ENCODE results near the gene CACNA1B. TPM values are rescaled to one million over a fixed set of nuclear protein-coding genes. Genes with fewer than 3 reads are reported as not detected.
"Not testable (repeated sequence)": the region's sequence is repeated elsewhere in the genome, so short reads cannot be mapped to it uniquely, and the experiment has no call there.

Gene CACNA1B
- total RNA-seq, 1 donor from 2014 or later: 0.02 TPM

GRCh38 chr9:138112791-138113600, 235.4 kb downstream of the CACNA1B start:
- intact Hi-C loops (cut with micrococcal nuclease): no loop called here
- Mint-ChIP-seq H3K27ac (no peak overlapping the region), H3K4me3 (ENCODE audit: low read depth) (no peak overlapping the region), H3K4me1 (ENCODE audit: low read depth) (no peaks in the 10 kb centered on the region), H3K36me3 (ENCODE audit: low read depth) (no peaks in the 10 kb centered on the region), H3K27me3 (ENCODE audit: low read depth) (no peaks in the 10 kb centered on the region), H3K9me3 (no peaks in the 10 kb centered on the region)
- DNase-seq (ENCODE audit: low spot score): no peak

DNA sequence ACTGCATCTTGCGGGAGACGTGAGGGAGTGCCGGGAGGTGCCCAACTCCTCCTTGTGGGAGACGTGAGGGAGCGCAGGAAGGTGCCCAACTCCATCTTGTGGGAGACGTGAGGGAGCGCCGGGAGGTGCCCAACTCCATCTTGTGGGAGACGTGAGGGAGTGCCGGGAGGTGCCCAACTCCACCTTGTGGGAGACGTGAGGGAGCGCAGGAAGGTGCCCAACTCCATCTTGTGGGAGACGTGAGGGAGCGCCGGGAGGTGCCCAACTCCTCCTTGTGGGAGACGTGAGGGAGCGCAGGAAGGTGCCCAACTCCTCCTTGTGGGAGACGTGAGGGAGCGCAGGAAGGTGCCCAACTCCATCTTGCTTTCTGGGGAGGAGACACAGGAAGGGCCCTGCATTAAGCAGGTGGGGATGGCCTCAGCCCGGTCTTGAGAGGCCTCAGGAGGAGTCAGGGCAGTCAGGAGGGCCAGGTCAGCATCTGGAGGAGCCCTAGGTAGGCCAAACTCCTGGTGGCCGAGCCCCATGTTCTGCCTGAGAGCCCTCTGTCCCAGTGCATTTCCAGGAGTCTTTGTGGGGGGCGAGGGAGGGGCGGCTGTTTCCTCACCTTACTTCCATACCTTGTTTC, 236.2 kb downstream of the CACNA1B start:
- H3K4me1 Mint-ChIP-seq (ENCODE audit: low read depth); H3K4me3 Mint-ChIP-seq (ENCODE audit: low read depth); H3K27me3 Mint-ChIP-seq (ENCODE audit: low read depth); intact Hi-C loops (cut with micrococcal nuclease); H3K27ac Mint-ChIP-seq; H3K9me3 Mint-ChIP-seq; H3K36me3 Mint-ChIP-seq (ENCODE audit: low read depth); DNase-seq (ENCODE audit: low spot score): not testable (repeated sequence)

- intact Hi-C loops (cut with micrococcal nuclease): no loop called here
- Mint-ChIP-seq H3K27ac (no peak overlapping the region), H3K4me1 (ENCODE audit: low read depth) (no peaks in the 10 kb centered on the region), H3K36me3 (ENCODE audit: low read depth) (no peaks in the 10 kb centered on the region), H3K9me3 (no peaks in the 10 kb centered on the region), H3K27me3 (ENCODE audit: low read depth) (no peaks in the 10 kb centered on the region), H3K4me3 (ENCODE audit: low read depth) (no peak overlapping the region)
- no peak for DNase-seq (ENCODE audit: low spot score)
Measured at GRCh38 chr9:138114501-138115245, 237.1 kb downstream of the CACNA1B start.

DNA sequence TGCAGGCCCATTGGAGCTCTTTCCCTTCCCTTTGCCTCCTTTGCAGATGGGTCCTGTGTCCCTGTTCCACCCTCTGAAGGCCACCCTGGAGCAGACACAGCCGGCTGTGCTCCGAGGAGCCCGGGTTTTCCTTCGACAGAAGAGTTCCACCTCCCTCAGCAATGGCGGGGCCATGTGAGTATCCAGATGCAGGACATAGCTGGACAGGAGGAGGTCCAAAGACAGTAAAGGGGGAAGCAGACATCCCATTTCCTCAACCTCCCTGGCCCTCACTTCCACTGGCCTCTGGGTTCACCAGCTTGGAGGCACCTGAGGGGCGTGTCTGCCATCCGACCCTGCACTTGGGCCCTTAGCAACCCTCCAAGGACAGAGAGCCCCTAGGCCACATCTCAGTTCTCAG, 237.9 kb downstream of the CACNA1B start:
- Mint-ChIP-seq H3K9me3 (no peaks in the 10 kb centered on the region), H3K27me3 (ENCODE audit: low read depth) (no peaks in the 10 kb centered on the region), H3K4me3 (ENCODE audit: low read depth) (no peak overlapping the region), H3K4me1 (ENCODE audit: low read depth) (no peaks in the 10 kb centered on the region), H3K27ac (no peak overlapping the region), H3K36me3 (ENCODE audit: low read depth) (no peaks in the 10 kb centered on the region)
- intact Hi-C loops (cut with micrococcal nuclease): no loop called here
- no peak for DNase-seq (ENCODE audit: low spot score)

GRCh38 chr9:138116521-138116920, 238.9 kb downstream of the CACNA1B start:
- Mint-ChIP-seq H3K36me3 (ENCODE audit: low read depth) (no peaks in the 10 kb centered on the region), H3K9me3 (no peaks in the 10 kb centered on the region), H3K27me3 (ENCODE audit: low read depth) (no peaks in the 10 kb centered on the region), H3K27ac (no peak overlapping the region), H3K4me1 (ENCODE audit: low read depth) (no peaks in the 10 kb centered on the region), H3K4me3 (ENCODE audit: low read depth) (no peak overlapping the region)
- intact Hi-C loops (cut with micrococcal nuclease): no loop called here
- no peak for DNase-seq (ENCODE audit: low spot score)

GRCh38 chr9:138117101-138117750, 239.6 kb downstream of the CACNA1B start:
- Mint-ChIP-seq H3K9me3 (no peaks in the 10 kb centered on the region), H3K4me3 (ENCODE audit: low read depth) (no peak overlapping the region), H3K27me3 (ENCODE audit: low read depth) (no peaks in the 10 kb centered on the region), H3K36me3 (ENCODE audit: low read depth) (no peaks in the 10 kb centered on the region), H3K4me1 (ENCODE audit: low read depth) (no peaks in the 10 kb centered on the region), H3K27ac (no peak overlapping the region)
- no peak for DNase-seq (ENCODE audit: low spot score)
- intact Hi-C loops (cut with micrococcal nuclease): no loop called here

- Mint-ChIP-seq H3K9me3 (no peaks in the 10 kb centered on the region), H3K36me3 (ENCODE audit: low read depth) (no peaks in the 10 kb centered on the region), H3K4me3 (ENCODE audit: low read depth) (no peak overlapping the region), H3K27me3 (ENCODE audit: low read depth) (no peaks in the 10 kb centered on the region), H3K27ac (no peak overlapping the region), H3K4me1 (ENCODE audit: low read depth) (no peaks in the 10 kb centered on the region)
- intact Hi-C loops (cut with micrococcal nuclease): no loop called here
- DNase-seq (ENCODE audit: low spot score): no peak
Measured at GRCh38 chr9:138117836-138118235, 240.3 kb downstream of the CACNA1B start.

DNA sequence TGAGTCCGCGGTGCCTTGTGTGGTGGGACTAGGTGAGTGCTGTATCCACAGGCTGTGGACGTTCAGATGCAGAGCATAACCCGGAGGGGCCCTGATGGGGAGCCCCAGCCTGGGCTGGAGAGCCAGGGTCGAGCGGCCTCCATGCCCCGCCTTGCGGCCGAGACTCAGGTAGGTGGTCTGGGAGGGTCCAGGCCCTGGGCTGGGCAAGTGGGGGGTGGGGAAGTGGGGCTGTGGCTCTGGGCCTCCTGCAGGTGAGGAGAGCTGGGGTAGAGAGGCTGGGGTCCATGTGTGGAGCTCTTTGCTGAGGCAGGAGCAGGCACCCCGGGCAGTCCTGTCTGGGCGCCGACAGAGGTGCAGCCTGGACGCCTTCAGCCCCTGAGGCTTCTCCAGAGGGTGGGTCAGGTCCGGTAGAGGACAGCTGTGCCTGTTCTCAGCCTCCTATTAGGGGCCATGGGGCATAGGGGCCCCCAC, 241.1 kb downstream of the CACNA1B start:
- H3K27ac Mint-ChIP-seq: no peak overlapping the region

DNA sequence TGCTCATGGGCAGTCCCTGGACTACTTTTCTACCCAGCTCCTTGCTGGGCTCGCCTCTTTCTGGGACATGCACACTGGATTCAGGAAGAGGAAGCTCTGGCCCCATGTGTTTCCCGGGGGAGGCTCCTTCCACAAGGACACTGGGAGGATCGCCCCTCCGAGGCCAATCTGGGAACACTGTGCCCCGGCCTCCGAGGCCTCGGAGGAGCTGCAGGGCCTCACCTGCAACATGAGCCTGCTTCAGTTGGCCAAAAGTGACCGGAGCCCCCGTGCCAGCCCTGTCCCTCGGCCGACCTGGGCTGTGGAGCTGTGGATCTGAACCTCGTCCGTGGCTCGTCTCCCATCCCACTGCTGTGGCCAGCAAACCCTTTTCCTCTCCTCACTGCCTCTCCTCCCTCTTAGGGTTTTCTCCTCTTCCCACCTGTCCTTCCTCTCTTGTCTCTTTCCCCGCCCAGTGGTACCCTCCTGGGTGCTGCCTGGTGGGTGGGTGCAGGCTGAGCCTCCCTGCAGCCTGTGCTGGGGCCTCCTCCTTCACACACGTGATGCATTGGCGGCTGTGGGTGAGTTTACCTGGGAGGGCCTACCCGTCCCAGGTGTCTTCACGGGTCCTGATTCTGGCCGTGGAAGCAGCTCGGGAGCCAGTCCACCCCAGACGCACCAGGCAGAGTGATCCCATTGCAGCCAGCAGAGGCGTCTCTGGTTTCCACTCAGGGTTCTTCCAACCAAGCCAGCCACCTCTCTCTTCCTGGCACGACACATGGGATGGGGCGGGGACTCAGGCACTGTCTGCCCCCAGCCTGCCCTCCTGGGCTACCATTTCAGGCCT, 241.8 kb downstream of the CACNA1B start:
- Mint-ChIP-seq H3K27ac (no peak overlapping the region), H3K4me1 (ENCODE audit: low read depth) (no peaks in the 10 kb centered on the region)
- DNase-seq (ENCODE audit: low spot score): no peak

More for the DNA sequence above, 241.1 kb downstream of the CACNA1B start:
- Mint-ChIP-seq H3K36me3 (ENCODE audit: low read depth) (no peaks in the 10 kb centered on the region), H3K9me3 (no peaks in the 10 kb centered on the region), H3K27me3 (ENCODE audit: low read depth) (no peaks in the 10 kb centered on the region), H3K4me3 (ENCODE audit: low read depth) (no peak overlapping the region), H3K4me1 (ENCODE audit: low read depth) (no peaks in the 10 kb centered on the region)
- intact Hi-C loops (cut with micrococcal nuclease): no loop called here
- no peak for DNase-seq (ENCODE audit: low spot score)

GRCh38 chr9:138120072-138120471, 242.5 kb downstream of the CACNA1B start:
- no peaks in the 10 kb centered on the region for H3K27me3 Mint-ChIP-seq (ENCODE audit: low read depth)
- intact Hi-C loops (cut with micrococcal nuclease): no loop called here
- H3K4me1 Mint-ChIP-seq (ENCODE audit: low read depth): no peaks in the 10 kb centered on the region
- no peak overlapping the region for H3K27ac Mint-ChIP-seq
- no peak overlapping the region for H3K4me3 Mint-ChIP-seq (ENCODE audit: low read depth)
- H3K36me3 Mint-ChIP-seq (ENCODE audit: low read depth): no peaks in the 10 kb centered on the region
- no peaks in the 10 kb centered on the region for H3K9me3 Mint-ChIP-seq
- no peak for DNase-seq (ENCODE audit: low spot score)

More for the DNA sequence above, 241.8 kb downstream of the CACNA1B start:
- Mint-ChIP-seq H3K27me3 (ENCODE audit: low read depth) (no peaks in the 10 kb centered on the region), H3K4me3 (ENCODE audit: low read depth) (no peak overlapping the region), H3K9me3 (no peaks in the 10 kb centered on the region), H3K36me3 (ENCODE audit: low read depth) (no peaks in the 10 kb centered on the region)
- intact Hi-C loops (cut with micrococcal nuclease): no loop called here

DNA sequence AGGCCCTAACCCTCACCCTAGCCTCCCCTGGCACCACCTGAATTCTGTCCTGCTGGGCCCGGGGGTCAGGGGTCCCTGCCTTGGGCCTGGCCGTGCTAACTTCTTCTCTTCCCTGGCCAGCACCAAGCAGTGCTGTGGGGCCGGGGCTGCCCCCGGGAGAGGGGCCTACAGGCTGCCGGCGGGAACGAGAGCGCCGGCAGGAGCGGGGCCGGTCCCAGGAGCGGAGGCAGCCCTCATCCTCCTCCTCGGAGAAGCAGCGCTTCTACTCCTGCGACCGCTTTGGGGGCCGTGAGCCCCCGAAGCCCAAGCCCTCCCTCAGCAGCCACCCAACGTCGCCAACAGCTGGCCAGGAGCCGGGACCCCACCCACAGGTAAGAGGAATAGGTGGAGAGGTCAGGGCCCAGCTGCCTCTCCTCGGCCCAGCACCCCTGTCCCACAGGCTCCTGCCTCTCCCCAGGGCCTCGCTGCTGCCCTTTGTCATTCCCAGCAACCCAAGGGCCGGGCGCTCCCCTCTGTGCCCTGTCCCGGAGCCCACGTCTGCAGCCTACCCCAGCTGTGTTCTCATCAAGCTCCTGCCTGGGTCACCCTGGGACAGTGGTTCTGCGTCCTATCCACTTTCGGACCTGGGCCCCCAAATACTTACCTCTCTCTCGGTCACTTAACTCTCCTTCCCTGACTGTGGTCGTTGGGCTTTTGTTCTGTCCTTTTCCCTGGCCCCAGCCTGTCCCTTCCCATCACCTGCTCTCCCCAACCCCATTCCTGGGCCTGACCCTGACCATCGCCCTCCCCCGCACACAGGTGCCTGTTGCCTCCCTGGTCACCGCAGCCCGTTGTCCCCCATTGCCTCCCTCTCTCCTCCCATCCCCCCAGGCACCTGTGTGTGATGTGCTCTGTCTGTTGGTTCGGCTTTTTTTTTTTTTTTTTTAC, 243.2 kb downstream of the CACNA1B start:
- no peaks in the 10 kb centered on the region for H3K4me1 Mint-ChIP-seq (ENCODE audit: low read depth)
- no peak overlapping the region for H3K4me3 Mint-ChIP-seq (ENCODE audit: low read depth)
- no peaks in the 10 kb centered on the region for H3K9me3 Mint-ChIP-seq
- DNase-seq (ENCODE audit: low spot score): no peak
- intact Hi-C loops (cut with micrococcal nuclease): no loop called here
- no peaks in the 10 kb centered on the region for H3K27me3 Mint-ChIP-seq (ENCODE audit: low read depth)
- H3K27ac Mint-ChIP-seq: no peak overlapping the region
- H3K36me3 Mint-ChIP-seq (ENCODE audit: low read depth): no peaks in the 10 kb centered on the region
